DOHH2 (cell line): ENCODE results near the gene NEK1.

Source experiments
- H3F3A ChIP-seq: fragments of 200-600 bp; sonication (generic), shearing (Covaris generic); 2 replicates; pipeline ENCODE4 v1.6.0; 2016; ENCODE audit warnings: antibody characterized with exemption, mild to moderate bottlenecking; ENCODE audit not compliant: control insufficient read depth, insufficient read depth
- H3K27ac ChIP-seq: fragments of 200-600 bp; sonication (generic); 2 replicates; pipeline ENCODE4 v1.5.1; 2014; ENCODE audit warnings: low read depth, mild to moderate bottlenecking, low read length, moderate library complexity
- H3K27me3 ChIP-seq: fragments of 200-600 bp; sonication (generic); 2 replicates; pipeline ENCODE4 v1.6.1; 2014; ENCODE audit warnings: mild to moderate bottlenecking, low read length, mixed read lengths; ENCODE audit not compliant: control insufficient read depth
- H3K36me3 ChIP-seq: fragments of 200-600 bp; sonication (generic); 2 replicates; pipeline ENCODE4 v1.6.1; 2014; ENCODE audit warnings: mild to moderate bottlenecking, low read length, moderate library complexity, mixed read lengths; ENCODE audit not compliant: control insufficient read depth
- H3K4me1 ChIP-seq: fragments of 200-600 bp; sonication (generic); 2 replicates; pipeline ENCODE4 v1.6.1; 2014; ENCODE audit warnings: mild to moderate bottlenecking, low read length, mixed read lengths; ENCODE audit not compliant: control insufficient read depth
- H3K4me2 ChIP-seq: fragments of 200-600 bp; sonication (generic); 2 replicates; pipeline ENCODE4 v1.6.0; 2014; ENCODE audit warnings: mild to moderate bottlenecking, low read length, moderate library complexity
- H3K4me3 ChIP-seq: fragments of 200-600 bp; sonication (generic); 2 replicates; pipeline ENCODE4 v1.5.1; 2014; ENCODE audit warnings: mild to moderate bottlenecking, low read length, mixed read lengths
- H3K79me2 ChIP-seq: fragments of 200-600 bp; sonication (generic); 2 replicates; pipeline ENCODE4 v1.6.1; 2014; ENCODE audit warnings: mild to moderate bottlenecking, low read length, mixed read lengths; ENCODE audit not compliant: control insufficient read depth
- H3K9me2 ChIP-seq: fragments of 200-600 bp; sonication (generic); replicated peaks from 2 replicates; pipeline ENCODE4 v1.6.1; 2014; ENCODE audit warnings: mild to moderate bottlenecking, low read length, mixed read lengths; ENCODE audit not compliant: control insufficient read depth
- H3K9me3 ChIP-seq: fragments of 200-600 bp; sonication (generic); 2 replicates; pipeline ENCODE4 v1.6.1; 2014; ENCODE audit warnings: antibody characterized with exemption, low read length, mixed read lengths; ENCODE audit not compliant: control insufficient read depth, insufficient read depth
- H4K20me1 ChIP-seq: fragments of 200-600 bp; sonication (generic); 2 replicates; pipeline ENCODE4 v1.6.0; 2014; ENCODE audit warnings: low read depth, mild to moderate bottlenecking, antibody characterized with exemption, low read length, moderate library complexity; ENCODE audit not compliant: control insufficient read depth, insufficient read depth
- EZH2phosphoT487 ChIP-seq: fragments of 200-600 bp; sonication (generic); IDR thresholded peaks from 2 replicates; pipeline ENCODE4 v1.6.1; 2017; ENCODE audit warnings: borderline replicate concordance, mild to moderate bottlenecking, antibody characterized with exemption, low read length, moderate library complexity, mixed read lengths
- TF ChIP-seq, protein P1 (sequence below): fragments of 200-600 bp; sonication (generic); IDR thresholded peaks from one replicate; pipeline ENCODE4 v1.5.1; 2014; ENCODE audit warnings: antibody characterized with exemption, mild to moderate bottlenecking, low read depth, low read length; ENCODE audit not compliant: poor library complexity, severe bottlenecking

Gene NEK1

DNA sequence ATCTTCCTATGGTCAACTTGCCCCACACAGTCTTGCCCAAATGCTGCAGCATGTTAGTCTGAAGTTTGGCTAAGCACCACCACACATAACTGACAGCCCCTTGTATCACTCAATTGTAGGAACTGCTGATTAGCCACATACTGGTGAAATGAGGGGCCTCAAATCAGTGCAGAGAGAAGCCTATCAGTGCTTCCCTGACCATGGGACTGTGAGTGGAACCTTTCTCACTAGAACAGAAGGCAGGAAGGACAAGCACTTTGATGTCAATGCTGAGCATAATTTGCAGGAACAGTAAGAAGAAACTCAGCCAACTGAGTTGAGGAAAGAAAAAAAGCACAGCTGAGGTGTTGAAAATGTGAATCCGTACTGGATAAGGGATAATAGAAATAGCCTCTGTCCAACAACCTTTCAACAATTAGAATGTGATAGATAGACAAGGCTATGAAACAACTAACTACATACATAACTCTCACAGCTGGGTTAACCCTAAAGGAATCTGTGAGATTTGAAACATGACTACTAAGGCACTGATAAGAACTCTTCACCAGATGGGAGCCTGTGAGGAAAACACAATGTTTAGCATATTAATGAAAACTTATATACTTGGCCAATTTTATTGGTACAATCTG, 205.1 kb downstream of the NEK1 start:
- H3F3A ChIP-seq, result no peaks in the 10 kb centered on the region
- H4K20me1 ChIP-seq, result 0 out of 2 replicates have a peak, but pooled peaks cover under 1% of the 10 kb centered on the region
- no peak overlapping the region for H3K27ac ChIP-seq
- no peaks in the 10 kb centered on the region for H3K9me2 ChIP-seq
- H3K79me2 ChIP-seq, result no peaks in the 10 kb centered on the region
- peaks cover 9% of the 10 kb centered on the region for H3K4me1 ChIP-seq
- TF ChIP-seq, protein P1, sequence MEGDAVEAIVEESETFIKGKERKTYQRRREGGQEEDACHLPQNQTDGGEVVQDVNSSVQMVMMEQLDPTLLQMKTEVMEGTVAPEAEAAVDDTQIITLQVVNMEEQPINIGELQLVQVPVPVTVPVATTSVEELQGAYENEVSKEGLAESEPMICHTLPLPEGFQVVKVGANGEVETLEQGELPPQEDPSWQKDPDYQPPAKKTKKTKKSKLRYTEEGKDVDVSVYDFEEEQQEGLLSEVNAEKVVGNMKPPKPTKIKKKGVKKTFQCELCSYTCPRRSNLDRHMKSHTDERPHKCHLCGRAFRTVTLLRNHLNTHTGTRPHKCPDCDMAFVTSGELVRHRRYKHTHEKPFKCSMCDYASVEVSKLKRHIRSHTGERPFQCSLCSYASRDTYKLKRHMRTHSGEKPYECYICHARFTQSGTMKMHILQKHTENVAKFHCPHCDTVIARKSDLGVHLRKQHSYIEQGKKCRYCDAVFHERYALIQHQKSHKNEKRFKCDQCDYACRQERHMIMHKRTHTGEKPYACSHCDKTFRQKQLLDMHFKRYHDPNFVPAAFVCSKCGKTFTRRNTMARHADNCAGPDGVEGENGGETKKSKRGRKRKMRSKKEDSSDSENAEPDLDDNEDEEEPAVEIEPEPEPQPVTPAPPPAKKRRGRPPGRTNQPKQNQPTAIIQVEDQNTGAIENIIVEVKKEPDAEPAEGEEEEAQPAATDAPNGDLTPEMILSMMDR, result no peak
- TF ChIP-seq EZH2phosphoT487, result no peak
- no peak overlapping the region for H3K4me3 ChIP-seq
- H3K27me3 ChIP-seq, result no peaks in the 10 kb centered on the region
- H3K9me3 ChIP-seq, result no peaks in the 10 kb centered on the region
- no peaks in the 10 kb centered on the region for H3K36me3 ChIP-seq
- H3K4me2 ChIP-seq, result no peak overlapping the region

DNA sequence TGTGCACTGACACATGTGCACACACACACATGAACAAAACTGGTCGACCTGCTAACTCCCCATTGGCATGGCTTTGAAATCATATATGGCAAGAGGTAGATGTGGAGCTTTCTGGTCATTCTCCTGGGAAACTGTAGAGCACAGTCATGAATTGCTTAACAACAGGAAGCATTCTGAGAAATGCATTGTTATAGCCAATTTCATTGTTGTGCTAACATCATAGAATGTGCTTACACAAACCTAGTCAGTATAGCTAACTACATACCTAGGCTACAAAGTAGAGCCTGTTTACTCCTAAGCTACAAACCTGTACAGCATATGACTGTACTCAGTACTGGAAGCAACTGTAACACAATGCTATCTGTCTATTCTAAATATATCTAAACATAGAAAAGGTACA, 207.4 kb downstream of the NEK1 start:
- Histone ChIP-seq H3K4me2 (no peak overlapping the region), H3K9me3 (no peaks in the 10 kb centered on the region), H4K20me1 (no peaks in the 10 kb centered on the region), H3K27ac (no peak overlapping the region), H3F3A (no peaks in the 10 kb centered on the region), H3K9me2 (no peaks in the 10 kb centered on the region), H3K27me3 (no peaks in the 10 kb centered on the region), H3K4me1 (no peaks in the 10 kb centered on the region), H3K79me2 (no peaks in the 10 kb centered on the region), H3K4me3 (no peak overlapping the region), H3K36me3 (no peaks in the 10 kb centered on the region)
- TF ChIP-seq EZH2phosphoT487, result no peak
- TF ChIP-seq, protein P1, result no peak

DNA sequence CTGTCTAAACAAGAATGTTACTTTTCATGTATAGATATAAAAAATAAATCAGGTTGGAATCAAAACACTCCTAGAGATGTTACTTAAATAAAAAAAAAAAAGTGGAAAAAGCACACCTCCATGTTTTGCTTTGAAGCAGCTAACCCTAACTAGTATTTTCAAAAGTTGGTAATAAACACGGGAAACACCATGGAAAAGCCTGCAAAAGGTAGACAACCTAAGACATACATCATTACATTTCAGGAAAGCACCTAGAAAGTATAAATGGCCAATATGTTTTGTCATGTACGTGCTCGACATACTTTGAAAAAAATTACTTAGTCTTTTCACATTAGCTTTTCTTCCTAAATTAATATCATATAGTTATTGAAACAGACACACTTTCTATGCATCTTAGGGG, 211.6 kb downstream of the NEK1 start:
- H3F3A ChIP-seq, result no peaks in the 10 kb centered on the region
- no peak overlapping the region for H3K4me3 ChIP-seq
- H3K9me2 ChIP-seq, result no peaks in the 10 kb centered on the region
- H3K4me2 ChIP-seq, result no peak overlapping the region
- H3K79me2 ChIP-seq, result no peaks in the 10 kb centered on the region
- TF ChIP-seq EZH2phosphoT487, result no peak
- TF ChIP-seq, protein P1, result no peak
- no peaks in the 10 kb centered on the region for H3K4me1 ChIP-seq
- H3K9me3 ChIP-seq, result no peaks in the 10 kb centered on the region
- H3K36me3 ChIP-seq, result no peaks in the 10 kb centered on the region
- no peak overlapping the region for H3K27ac ChIP-seq
- no peaks in the 10 kb centered on the region for H4K20me1 ChIP-seq
- H3K27me3 ChIP-seq, result no peaks in the 10 kb centered on the region
